CD14-positive monocyte (primary cell): ENCODE results near the gene CBFB. TPM values are rescaled to one million over a fixed set of nuclear protein-coding genes. Genes with fewer than 3 reads are reported as not detected.
A peak's percentile ranks its signal among the peaks of the same experiment; 100 is the strongest.

ENCODE experiments used
- DNase-seq, 3 donors: peaks; one replicate each; pipeline ENCODE4 v3.0.0-alpha.2; 2011 to 2022
- H2AFZ ChIP-seq: 2 replicates; pipeline ENCODE4 v1.6.0; 2012; ENCODE audit warnings: mild to moderate bottlenecking, low read depth, low read length, inconsistent platforms; ENCODE audit not compliant: insufficient read depth, poor library complexity, severe bottlenecking
- H3K27ac ChIP-seq, 2 donors: 1 replicate in 1 of 2; 2 replicates in 1 of 2; pipeline ENCODE4 v1.5.1; 2012 to 2013; ENCODE audit warnings: low read length in 2 of 2, control low read depth in 1 of 2, inconsistent platforms in 1 of 2, low read depth in 1 of 2, mild to moderate bottlenecking in 1 of 2
- H3K27me3 ChIP-seq, 2 donors: one replicate each; pipeline versions ENCODE4 v1.6.0 to v1.6.1; 2011 to 2013; ENCODE audit warnings: low read length in 2 of 2; ENCODE audit not compliant: control insufficient read depth in 2 of 2, insufficient read depth in 2 of 2
- H3K36me3 ChIP-seq, 2 donors: replicated peaks in 1 of 2; 1 replicate in 1 of 2; 2 replicates in 1 of 2; pipeline versions ENCODE4 v1.5.1 to v1.6.1; 2012 to 2013; ENCODE audit warnings: low read length in 2 of 2, control low read depth in 1 of 2, inconsistent platforms in 1 of 2, mild to moderate bottlenecking in 1 of 2; ENCODE audit not compliant: insufficient read depth in 2 of 2, control insufficient read depth in 1 of 2
- H3K4me1 ChIP-seq, 2 donors: 1 replicate in 1 of 2; 2 replicates in 1 of 2; pipeline versions ENCODE4 v1.5.1 to v1.6.1; 2012 to 2013; ENCODE audit warnings: low read length in 2 of 2, control low read depth in 1 of 2, inconsistent platforms in 1 of 2, mild to moderate bottlenecking in 1 of 2, moderate library complexity in 1 of 2; ENCODE audit not compliant: insufficient read depth in 2 of 2, control insufficient read depth in 1 of 2
- H3K4me2 ChIP-seq: replicated peaks from 2 replicates; pipeline ENCODE3; 2012; ENCODE audit warnings: low read length, moderate library complexity, mild to moderate bottlenecking; ENCODE audit not compliant: poor library complexity, severe bottlenecking; ENCODE audit errors: extremely low read depth
- H3K4me3 ChIP-seq, 3 experiments: fragments of 200-600 bp in 1 of 3; sonication (generic) in 1 of 3; replicated peaks in 1 of 3; 1 replicate in 2 of 3; 2 replicates in 1 of 3; pipeline ENCODE4 v1.5.1; 2011 to 2013; ENCODE audit warnings: low read length in 3 of 3, mild to moderate bottlenecking in 3 of 3, control low read depth in 2 of 3, low read depth in 2 of 3, inconsistent platforms in 1 of 3, moderate library complexity in 1 of 3
- H3K79me2 ChIP-seq: 2 replicates; pipeline ENCODE4 v1.6.0; 2012; ENCODE audit warnings: mild to moderate bottlenecking, control low read depth, inconsistent platforms, low read length, moderate library complexity; ENCODE audit not compliant: insufficient read depth
- H3K9ac ChIP-seq: 2 replicates; pipeline ENCODE4 v1.6.0; 2017; ENCODE audit warnings: low read length, mild to moderate bottlenecking; ENCODE audit not compliant: insufficient read depth, poor library complexity, severe bottlenecking
- H3K9me3 ChIP-seq, 2 donors: replicated peaks in 1 of 2; 1 replicate in 1 of 2; 2 replicates in 1 of 2; pipeline versions ENCODE4 v1.5.1 to v1.6.1; 2012 to 2013; ENCODE audit warnings: low read length in 2 of 2, control low read depth in 1 of 2; ENCODE audit not compliant: control insufficient read depth in 1 of 2, insufficient read depth in 1 of 2
- H4K20me1 ChIP-seq: 2 replicates; pipeline ENCODE4 v1.6.0; 2012; ENCODE audit warnings: mild to moderate bottlenecking, low read length, control low read depth, moderate library complexity; ENCODE audit not compliant: insufficient read depth
- H3K27ac Mint-ChIP-seq, 7 donors: one replicate each; pipeline ENCODE4 v1.8.0; 2020; ENCODE audit warnings: mild to moderate bottlenecking in 7 of 7, mixed read lengths in 7 of 7, moderate library complexity in 6 of 7, inconsistent platforms in 2 of 7
- H3K27me3 Mint-ChIP-seq, 3 donors: one replicate each; pipeline ENCODE4 v1.8.0; 2021 to 2022; ENCODE audit warnings: low read depth in 3 of 3, mild to moderate bottlenecking in 3 of 3, mixed read lengths in 3 of 3, moderate library complexity in 3 of 3, inconsistent platforms in 1 of 3
- H3K36me3 Mint-ChIP-seq, 2 donors: one replicate each; pipeline ENCODE4 v1.8.0; 2020; ENCODE audit warnings: mixed read lengths in 2 of 2, inconsistent platforms in 1 of 2, mild to moderate bottlenecking in 1 of 2
- H3K4me1 Mint-ChIP-seq: one replicate; pipeline ENCODE4 v1.8.0; 2020; ENCODE audit warnings: mild to moderate bottlenecking, mixed read lengths
- H3K4me3 Mint-ChIP-seq, 2 donors: one replicate each; pipeline ENCODE4 v1.8.0; 2020; ENCODE audit warnings: mild to moderate bottlenecking in 2 of 2, mixed read lengths in 2 of 2, moderate library complexity in 1 of 2
- H3K9me3 Mint-ChIP-seq, 7 donors: one replicate each; pipeline ENCODE4 v1.8.0; 2020 to 2022; ENCODE audit warnings: mixed read lengths in 7 of 7, mild to moderate bottlenecking in 6 of 7, moderate library complexity in 6 of 7, inconsistent platforms in 2 of 7
- WGBS: methylation state at CpG from one replicate; pipeline ENCODE4 v1.1.5; 2013; ENCODE audit warnings: missing lambda C conversion rate; ENCODE audit not compliant: insufficient coverage; 5-methylcytosine and 5-hydroxymethylcytosine counted together
- intact Hi-C, 2 donors: fragments of 100-400 bp; cut with micrococcal nuclease; formaldehyde crosslinking; loops; one replicate each; pipeline versions ENCODE4 v1.15.0 to v1.15.1; 2023
- polyA plus RNA-seq, 3 donors: library from polyadenylated mRNA; depleted of rRNA in 1 of 3; unstranded in 2 of 3; stranded (reverse) in 1 of 3; fragments of 300-500 nt in 2 of 3; fragments of >200 nt in 1 of 3; fragmentation: Illumina TruSeq in 2 of 3; gene quantifications; 1 replicate in 2 of 3; 2 replicates in 1 of 3; pipeline ENCODE4 v1.2.3, GENCODE V29; 2012 to 2021
- TF ChIP-seq, protein P1 (sequence below): fragments of 200-600 bp; IDR thresholded peaks from one replicate; pipeline ENCODE4 v1.8.0; 2022; ENCODE audit warnings: antibody characterized with exemption, mild to moderate bottlenecking

The CBFB gene
- polyA plus RNA-seq, 3 donors: 28.3 to 45.4 (median 29.5) TPM

DNA sequence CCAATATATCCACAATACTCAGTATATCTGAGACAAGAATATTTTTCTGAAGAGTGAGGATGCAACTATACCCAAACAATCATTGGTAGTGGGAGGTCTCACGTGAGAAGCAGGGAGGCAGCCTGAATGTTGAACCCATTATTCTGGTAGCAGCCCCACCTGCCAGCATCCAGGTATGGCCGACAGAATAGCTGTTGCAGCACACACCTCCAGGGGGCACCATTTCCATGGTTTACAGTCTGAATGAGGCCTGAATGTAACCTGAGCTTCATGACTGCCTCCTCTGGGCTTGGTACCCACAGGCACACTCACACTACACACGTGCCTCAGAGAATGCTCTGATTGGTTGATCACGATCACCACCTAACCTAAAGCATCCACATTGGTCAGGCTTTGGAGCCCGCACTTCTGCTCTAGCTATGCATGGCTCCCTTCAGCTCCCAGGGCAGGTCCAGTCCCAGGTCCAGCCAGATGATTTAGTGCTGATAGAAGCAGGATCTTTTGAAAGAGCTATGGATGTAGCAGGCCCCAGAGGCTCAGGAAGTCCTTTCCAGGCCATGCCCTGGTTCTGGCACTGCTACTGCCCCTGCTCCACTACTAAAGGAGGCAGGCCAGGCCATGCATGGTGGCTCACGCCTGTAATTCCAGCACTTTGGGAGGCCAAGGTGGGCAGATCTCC lies 11.0 kb upstream of the CBFB start:
- Histone ChIP-seq H3K27ac (no peak overlapping the region), H3K9ac (no peak overlapping the region), H2AFZ (no peak overlapping the region), H3K36me3 (no peaks in the 10 kb centered on the region), H4K20me1 (no peaks in the 10 kb centered on the region), H3K4me3 (no peak overlapping the region), H3K9me3 (peaks cover 0 to 7% of the 10 kb centered on the region in 2 donors), H3K27me3 (peaks cover 14 to 28% of the 10 kb centered on the region in 2 donors), H3K4me2 (no peak overlapping the region), H3K4me1 (peaks cover 8 to 14% of the 10 kb centered on the region in 2 donors), H3K79me2 (no peaks in the 10 kb centered on the region)
- intact Hi-C loops: loop anchor here (5.0 kb wide), 1 partner anchor 139 kb away; the partner anchor contains the start of genes FBXL8 (in 2 of the 2) and TRADD (in 2 of the 2)
- H3K4me1 Mint-ChIP-seq: peaks cover 13% of the 10 kb centered on the region
- H3K27ac Mint-ChIP-seq: no peak overlapping the region
- H3K36me3 Mint-ChIP-seq: peaks cover 0 to 3% of the 10 kb centered on the region in 2 donors
- TF ChIP-seq, protein P1, sequence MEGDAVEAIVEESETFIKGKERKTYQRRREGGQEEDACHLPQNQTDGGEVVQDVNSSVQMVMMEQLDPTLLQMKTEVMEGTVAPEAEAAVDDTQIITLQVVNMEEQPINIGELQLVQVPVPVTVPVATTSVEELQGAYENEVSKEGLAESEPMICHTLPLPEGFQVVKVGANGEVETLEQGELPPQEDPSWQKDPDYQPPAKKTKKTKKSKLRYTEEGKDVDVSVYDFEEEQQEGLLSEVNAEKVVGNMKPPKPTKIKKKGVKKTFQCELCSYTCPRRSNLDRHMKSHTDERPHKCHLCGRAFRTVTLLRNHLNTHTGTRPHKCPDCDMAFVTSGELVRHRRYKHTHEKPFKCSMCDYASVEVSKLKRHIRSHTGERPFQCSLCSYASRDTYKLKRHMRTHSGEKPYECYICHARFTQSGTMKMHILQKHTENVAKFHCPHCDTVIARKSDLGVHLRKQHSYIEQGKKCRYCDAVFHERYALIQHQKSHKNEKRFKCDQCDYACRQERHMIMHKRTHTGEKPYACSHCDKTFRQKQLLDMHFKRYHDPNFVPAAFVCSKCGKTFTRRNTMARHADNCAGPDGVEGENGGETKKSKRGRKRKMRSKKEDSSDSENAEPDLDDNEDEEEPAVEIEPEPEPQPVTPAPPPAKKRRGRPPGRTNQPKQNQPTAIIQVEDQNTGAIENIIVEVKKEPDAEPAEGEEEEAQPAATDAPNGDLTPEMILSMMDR: peak; percentile 61
- H3K4me3 Mint-ChIP-seq: no peak overlapping the region
- H3K9me3 Mint-ChIP-seq: peaks cover 0 to 7% (median 2%) of the 10 kb centered on the region in 7 donors
- peaks cover 34 to 38% (median 35%) of the 10 kb centered on the region in 3 donors for H3K27me3 Mint-ChIP-seq
- peak; percentile 59 to 78 (median 72) for DNase-seq
- WGBS: 42% methylated on average over 5 of the region's 6 CpGs

DNA sequence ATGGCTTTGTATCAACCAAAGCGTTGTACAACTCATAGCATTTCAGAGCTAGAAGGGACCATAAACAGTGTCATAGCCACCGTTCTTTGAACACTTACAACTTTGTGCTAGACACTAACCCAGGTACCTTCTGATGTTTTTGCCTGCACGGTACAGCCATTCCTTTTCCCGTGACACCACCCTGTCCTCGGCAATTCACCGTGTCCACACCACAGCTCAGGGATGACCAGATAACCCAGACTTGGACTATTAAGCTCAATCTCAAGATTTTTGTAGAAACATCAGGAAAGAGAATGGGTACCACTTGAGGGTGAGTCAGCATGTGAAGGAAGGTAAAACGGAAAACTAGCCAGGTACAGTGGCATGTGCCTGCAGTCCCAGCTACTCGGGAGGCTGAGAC lies 9.8 kb upstream of the CBFB start:
- H4K20me1 ChIP-seq: no peaks in the 10 kb centered on the region
- H3K79me2 ChIP-seq: no peaks in the 10 kb centered on the region
- intact Hi-C loops: loop anchor here (5.0 kb wide), 1 partner anchor 138 kb away; the partner anchor contains the start of genes FBXL8 (in 2 of the 2) and TRADD (in 2 of the 2)
- 93% methylated on average over 4 of the region's 8 CpGs for WGBS
- H3K36me3 Mint-ChIP-seq: peaks cover 0 to 3% of the 10 kb centered on the region in 2 donors
- no peak overlapping the region for H3K4me3 Mint-ChIP-seq
- H3K27ac ChIP-seq: no peak overlapping the region
- H3K27me3 ChIP-seq: peaks cover 9 to 18% of the 10 kb centered on the region in 2 donors
- peaks cover 10% of the 10 kb centered on the region for H3K4me1 Mint-ChIP-seq
- TF ChIP-seq, protein P1: no peak
- no peak overlapping the region for H2AFZ ChIP-seq
- H3K4me1 ChIP-seq: peaks cover 3 to 5% of the 10 kb centered on the region in 2 donors
- DNase-seq: no peak
- H3K9me3 Mint-ChIP-seq: peaks cover 0 to 4% (median 0%) of the 10 kb centered on the region in 7 donors
- no peaks in the 10 kb centered on the region for H3K36me3 ChIP-seq
- no peak overlapping the region for H3K27ac Mint-ChIP-seq
- no peaks in the 10 kb centered on the region for H3K9me3 ChIP-seq
- H3K4me3 ChIP-seq: no peak overlapping the region
- no peak overlapping the region for H3K9ac ChIP-seq
- no peak overlapping the region for H3K4me2 ChIP-seq
- H3K27me3 Mint-ChIP-seq: peaks cover 24 to 31% (median 26%) of the 10 kb centered on the region in 3 donors
